GM20431 (cell line): ENCODE data around the gene KDM3A.

Source experiments
- in situ Hi-C: fragments of 300-500 bp; cut with MseI, MboI; formaldehyde crosslinking; loops from one replicate; pipeline ENCODE4 v1.15.0; 2020; ENCODE audit warnings: low sequenced_read_pairs; ENCODE audit not compliant: unreplicated experiment

The KDM3A gene

GRCh38 chr2:86433137-86433536 lies 8.0 kb upstream of the KDM3A start:
- in situ Hi-C loops: no loop called here

GRCh38 chr2:86434290-86434689 lies 6.9 kb upstream of the KDM3A start:
- in situ Hi-C loops: no loop called here

- in situ Hi-C loops: no loop called here
Observed at GRCh38 chr2:86435531-86435930, 5.6 kb upstream of the KDM3A start.

GRCh38 chr2:86436328-86436727 lies 4.8 kb upstream of the KDM3A start:
- in situ Hi-C loops: no loop called here

GRCh38 chr2:86439879-86440630 lies 1.1 kb upstream of the KDM3A start:
- in situ Hi-C loops: no loop called here

GRCh38 chr2:86441392-86441881 lies 266 bp downstream of the KDM3A start:
- in situ Hi-C loops: no loop called here

- in situ Hi-C loops: no loop called here
Observed at GRCh38 chr2:86441882-86442641, 891 bp downstream of the KDM3A start.

- in situ Hi-C loops: no loop called here
Observed at GRCh38 chr2:86442642-86443005, 1.5 kb downstream of the KDM3A start.

- in situ Hi-C loops: no loop called here
Observed at GRCh38 chr2:86443631-86444350, 2.6 kb downstream of the KDM3A start.

GRCh38 chr2:86445436-86445835 lies 4.3 kb downstream of the KDM3A start:
- in situ Hi-C loops: no loop called here

GRCh38 chr2:86446060-86446459 lies 4.9 kb downstream of the KDM3A start:
- in situ Hi-C loops: no loop called here

- in situ Hi-C loops: no loop called here
Observed at GRCh38 chr2:86453836-86454235, 12.7 kb downstream of the KDM3A start.

- in situ Hi-C loops: no loop called here
Observed at GRCh38 chr2:86454238-86454637, 13.1 kb downstream of the KDM3A start.

GRCh38 chr2:86455181-86455580 lies 14.0 kb downstream of the KDM3A start:
- in situ Hi-C loops: no loop called here

GRCh38 chr2:86461042-86461743 lies 20.0 kb downstream of the KDM3A start:
- in situ Hi-C loops: no loop called here

GRCh38 chr2:86464652-86465051 lies 23.5 kb downstream of the KDM3A start:
- in situ Hi-C loops: no loop called here

- in situ Hi-C loops: no loop called here
Observed at GRCh38 chr2:86466306-86466705, 25.1 kb downstream of the KDM3A start.

GRCh38 chr2:86468162-86469033 lies 27.2 kb downstream of the KDM3A start:
- in situ Hi-C loops: no loop called here

GRCh38 chr2:86470890-86471289 lies 29.7 kb downstream of the KDM3A start:
- in situ Hi-C loops: no loop called here
